IPS-11a (cell line): Measurements from ENCODE around the gene NDFIP2.
"Not testable (repeated sequence)": the region's sequence is repeated elsewhere in the genome, so short reads cannot be mapped to it uniquely, and the experiment has no call there.

ENCODE experiments used
- H3K4me3 ChIP-seq: one replicate; pipeline ENCODE4 v1.5.1; 2013; ENCODE audit warnings: low read depth, low read length, control low read depth

Gene NDFIP2

GRCh38 chr13:79589603-79590393, 108.8 kb downstream of the NDFIP2 start:
- no peak overlapping the region for H3K4me3 ChIP-seq

GRCh38 chr13:79590394-79590676, 109.4 kb downstream of the NDFIP2 start:
- H3K4me3 ChIP-seq: no peak overlapping the region

- no peak overlapping the region for H3K4me3 ChIP-seq
These were observed 110.5 kb downstream of the NDFIP2 start for GRCh38 chr13:79591493-79591892.

- H3K4me3 ChIP-seq: no peak overlapping the region
These were observed 112.2 kb downstream of the NDFIP2 start for GRCh38 chr13:79593121-79593520.

- no peak overlapping the region for H3K4me3 ChIP-seq
These were observed 112.8 kb downstream of the NDFIP2 start for GRCh38 chr13:79593641-79594275.

- H3K4me3 ChIP-seq: not testable (repeated sequence)
These were observed 119.2 kb downstream of the NDFIP2 start for GRCh38 chr13:79600146-79600545.

GRCh38 chr13:79602936-79603335, 122.0 kb downstream of the NDFIP2 start:
- no peak overlapping the region for H3K4me3 ChIP-seq

GRCh38 chr13:79604752-79605151, 123.8 kb downstream of the NDFIP2 start:
- H3K4me3 ChIP-seq: no peak overlapping the region
